ENCODE results near the gene DENND1A. TPM values are rescaled to one million over a fixed set of nuclear protein-coding genes. Genes with fewer than 3 reads are reported as not detected.

The DENND1A gene
- total RNA-seq, 1 experiment from 2014 or later = 13.0 TPM

GRCh38 chr9:123807251-123807650 lies 122.7 kb downstream of the DENND1A start:
- Mint-ChIP-seq H3K4me3 (ENCODE audit: low read depth, unreplicated experiment) (no peak overlapping the region), H3K4me1 (ENCODE audit: low read depth, unreplicated experiment) (no peaks in the 10 kb centered on the region), H3K36me3 (ENCODE audit: insufficient read depth, unreplicated experiment) (no peaks in the 10 kb centered on the region), H3K9me3 (ENCODE audit: low read depth, unreplicated experiment) (no peaks in the 10 kb centered on the region), H3K27ac (ENCODE audit: unreplicated experiment) (no peak overlapping the region), H3K27me3 (ENCODE audit: unreplicated experiment) (no peaks in the 10 kb centered on the region)
- no TSS peak for BruUV-seq (replicated peaks)
- intact Hi-C loops (cut with micrococcal nuclease; ENCODE audit: unreplicated experiment) = no loop called here
- CTCF ChIA-PET = no interaction called here
- TF ChIP-seq, protein P1, sequence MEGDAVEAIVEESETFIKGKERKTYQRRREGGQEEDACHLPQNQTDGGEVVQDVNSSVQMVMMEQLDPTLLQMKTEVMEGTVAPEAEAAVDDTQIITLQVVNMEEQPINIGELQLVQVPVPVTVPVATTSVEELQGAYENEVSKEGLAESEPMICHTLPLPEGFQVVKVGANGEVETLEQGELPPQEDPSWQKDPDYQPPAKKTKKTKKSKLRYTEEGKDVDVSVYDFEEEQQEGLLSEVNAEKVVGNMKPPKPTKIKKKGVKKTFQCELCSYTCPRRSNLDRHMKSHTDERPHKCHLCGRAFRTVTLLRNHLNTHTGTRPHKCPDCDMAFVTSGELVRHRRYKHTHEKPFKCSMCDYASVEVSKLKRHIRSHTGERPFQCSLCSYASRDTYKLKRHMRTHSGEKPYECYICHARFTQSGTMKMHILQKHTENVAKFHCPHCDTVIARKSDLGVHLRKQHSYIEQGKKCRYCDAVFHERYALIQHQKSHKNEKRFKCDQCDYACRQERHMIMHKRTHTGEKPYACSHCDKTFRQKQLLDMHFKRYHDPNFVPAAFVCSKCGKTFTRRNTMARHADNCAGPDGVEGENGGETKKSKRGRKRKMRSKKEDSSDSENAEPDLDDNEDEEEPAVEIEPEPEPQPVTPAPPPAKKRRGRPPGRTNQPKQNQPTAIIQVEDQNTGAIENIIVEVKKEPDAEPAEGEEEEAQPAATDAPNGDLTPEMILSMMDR (IDR thresholded peaks at IDR 0.05; ENCODE audit: unreplicated experiment) = no peak
- DNase-seq = no peak

- H3K9me3 Mint-ChIP-seq (ENCODE audit: low read depth, unreplicated experiment) = no peaks in the 10 kb centered on the region
- H3K27ac Mint-ChIP-seq (ENCODE audit: unreplicated experiment) = no peak overlapping the region
- intact Hi-C loops (cut with micrococcal nuclease; ENCODE audit: unreplicated experiment) = no loop called here
- H3K4me1 Mint-ChIP-seq (ENCODE audit: low read depth, unreplicated experiment) = no peaks in the 10 kb centered on the region
- H3K4me3 Mint-ChIP-seq (ENCODE audit: low read depth, unreplicated experiment) = no peak overlapping the region
- DNase-seq = no peak
- TF ChIP-seq, protein P1 (IDR thresholded peaks at IDR 0.05; ENCODE audit: unreplicated experiment) = no peak
- H3K27me3 Mint-ChIP-seq (ENCODE audit: unreplicated experiment) = no peaks in the 10 kb centered on the region
- no TSS peak for BruUV-seq (replicated peaks)
- CTCF ChIA-PET = no interaction called here
- H3K36me3 Mint-ChIP-seq (ENCODE audit: insufficient read depth, unreplicated experiment) = no peaks in the 10 kb centered on the region
Observed at GRCh38 chr9:123806829-123807228, 123.1 kb downstream of the DENND1A start.

GRCh38 chr9:123798195-123798594 lies 131.7 kb downstream of the DENND1A start:
- CTCF ChIA-PET = no interaction called here
- no peak for DNase-seq
- Mint-ChIP-seq H3K4me1 (ENCODE audit: low read depth, unreplicated experiment) (peaks cover 6% of the 10 kb centered on the region), H3K27me3 (ENCODE audit: unreplicated experiment) (no peaks in the 10 kb centered on the region), H3K9me3 (ENCODE audit: low read depth, unreplicated experiment) (no peaks in the 10 kb centered on the region), H3K36me3 (ENCODE audit: insufficient read depth, unreplicated experiment) (no peaks in the 10 kb centered on the region), H3K4me3 (ENCODE audit: low read depth, unreplicated experiment) (no peak overlapping the region), H3K27ac (ENCODE audit: unreplicated experiment) (no peak overlapping the region)
- BruUV-seq (replicated peaks) = no TSS peak
- intact Hi-C loops (cut with micrococcal nuclease; ENCODE audit: unreplicated experiment) = no loop called here
- TF ChIP-seq, protein P1 (IDR thresholded peaks at IDR 0.05; ENCODE audit: unreplicated experiment) = no peak

- Mint-ChIP-seq H3K4me1 (ENCODE audit: low read depth, unreplicated experiment) (peaks cover 6% of the 10 kb centered on the region), H3K27ac (ENCODE audit: unreplicated experiment) (no peak overlapping the region), H3K9me3 (ENCODE audit: low read depth, unreplicated experiment) (no peaks in the 10 kb centered on the region), H3K27me3 (ENCODE audit: unreplicated experiment) (no peaks in the 10 kb centered on the region), H3K36me3 (ENCODE audit: insufficient read depth, unreplicated experiment) (no peaks in the 10 kb centered on the region), H3K4me3 (ENCODE audit: low read depth, unreplicated experiment) (no peak overlapping the region)
- CTCF ChIA-PET = no interaction called here
- DNase-seq = no peak
- TF ChIP-seq, protein P1 (IDR thresholded peaks at IDR 0.05; ENCODE audit: unreplicated experiment) = no peak
- BruUV-seq (replicated peaks) = no TSS peak
- intact Hi-C loops (cut with micrococcal nuclease; ENCODE audit: unreplicated experiment) = no loop called here
Observed at GRCh38 chr9:123796618-123797484, 133.1 kb downstream of the DENND1A start.

Data from Calu3 (cell line).